ENCODE measurements around the gene DOCK2. TPM values are rescaled to one million over a fixed set of nuclear protein-coding genes. Genes with fewer than 3 reads are reported as not detected.

The DOCK2 gene
- total RNA-seq, 5 donors from 2014 or later (not counting 1 experiment from before 2014, with no cell fraction given), result 168 to 303 (median 197) TPM

- Histone ChIP-seq H3K27me3 (replicated peaks in 1 of 2; ENCODE audit: control insufficient read depth in 2 of 2, extremely low read depth in 1 of 2, insufficient read depth in 2 of 2, low read length in 1 of 2) (no peaks in the 10 kb centered on the region), H3K4me1 (ENCODE audit: control insufficient read depth in 1 of 2, extremely low read depth in 1 of 2, insufficient read depth in 2 of 2, low read length in 2 of 2) (no peaks in the 10 kb centered on the region), H3K27ac (ENCODE audit: low read length) (no peak overlapping the region), H3K36me3 (ENCODE audit: control insufficient read depth in 2 of 2, extremely low read depth in 1 of 2, insufficient read depth in 1 of 2, low read length in 1 of 2) (peaks cover 2 to 71% of the 10 kb centered on the region in 2 donors), H3K9me3 (no peaks in the 10 kb centered on the region), H3K4me3 (ENCODE audit: control insufficient read depth in 1 of 2, extremely low read depth in 1 of 2, low read length in 1 of 2) (no peak overlapping the region)
- H3K4me1 Mint-ChIP-seq, result peaks cover 18 to 23% (median 20%) of the 10 kb centered on the region in 3 donors
- DNase-seq (no peak), ATAC-seq (replicated peaks in 1 of 4) (no peak)
- WGBS (ENCODE audit: insufficient coverage), result no CpG with 5 or more reads among the region's 2 CpGs
- ChIA-PET POLR2A (no interaction called here), CTCF (no interaction called here)
- H3K36me3 Mint-ChIP-seq, result peaks cover 82% of the 10 kb centered on the region
- H3K9me3 Mint-ChIP-seq, result no peaks in the 10 kb centered on the region
- H3K27ac Mint-ChIP-seq, result no peak overlapping the region
- H3K4me3 Mint-ChIP-seq, result no peak overlapping the region
- H3K27me3 Mint-ChIP-seq, result no peaks in the 10 kb centered on the region
Measured at GRCh38 chr5:169736653-169737052, 99.6 kb downstream of the DOCK2 start.

- DNase-seq (no peak), ATAC-seq (replicated peaks in 1 of 4) (no peak)
- H3K27me3 ChIP-seq (replicated peaks in 1 of 2; ENCODE audit: control insufficient read depth in 2 of 2, extremely low read depth in 1 of 2, insufficient read depth in 2 of 2, low read length in 1 of 2), result no peaks in the 10 kb centered on the region
- H3K4me3 Mint-ChIP-seq, result no peak overlapping the region
- H3K4me1 Mint-ChIP-seq, result peaks cover 0 to 10% (median 2%) of the 10 kb centered on the region in 3 donors
- H3K36me3 ChIP-seq (ENCODE audit: control insufficient read depth in 2 of 2, extremely low read depth in 1 of 2, insufficient read depth in 1 of 2, low read length in 1 of 2), result peaks cover 2 to 85% of the 10 kb centered on the region in 2 donors
- no peaks in the 10 kb centered on the region for H3K9me3 Mint-ChIP-seq
- WGBS (ENCODE audit: insufficient coverage), result 94% methylated on average over 2 of the region's 3 CpGs
- no peaks in the 10 kb centered on the region for H3K27me3 Mint-ChIP-seq
- peaks cover 74% of the 10 kb centered on the region for H3K36me3 Mint-ChIP-seq
- ChIA-PET CTCF (interaction anchor here in 1 of 2 donors (0.6 kb wide), 1 partner anchor 51 kb away, joined by 3 read pairs; no protein-coding TSS in a partner anchor), POLR2A (no interaction called here)
- no peak overlapping the region for H3K4me3 ChIP-seq (ENCODE audit: control insufficient read depth in 1 of 2, extremely low read depth in 1 of 2, low read length in 1 of 2)
- no peaks in the 10 kb centered on the region for H3K4me1 ChIP-seq (ENCODE audit: control insufficient read depth in 1 of 2, extremely low read depth in 1 of 2, insufficient read depth in 2 of 2, low read length in 2 of 2)
- no peak overlapping the region for H3K27ac ChIP-seq (ENCODE audit: low read length)
- no peak overlapping the region for H3K27ac Mint-ChIP-seq
- no peaks in the 10 kb centered on the region for H3K9me3 ChIP-seq
Measured at GRCh38 chr5:169740435-169740834, 103.4 kb downstream of the DOCK2 start.

- Mint-ChIP-seq H3K27me3 (no peaks in the 10 kb centered on the region), H3K4me3 (no peak overlapping the region), H3K4me1 (peaks cover 2 to 7% (median 5%) of the 10 kb centered on the region in 3 donors), H3K27ac (no peak overlapping the region), H3K9me3 (no peaks in the 10 kb centered on the region), H3K36me3 (peaks cover 78% of the 10 kb centered on the region)
- Histone ChIP-seq H3K4me1 (ENCODE audit: control insufficient read depth in 1 of 2, extremely low read depth in 1 of 2, insufficient read depth in 2 of 2, low read length in 2 of 2) (no peaks in the 10 kb centered on the region), H3K9me3 (no peaks in the 10 kb centered on the region), H3K36me3 (ENCODE audit: control insufficient read depth in 2 of 2, extremely low read depth in 1 of 2, insufficient read depth in 1 of 2, low read length in 1 of 2) (peaks cover 6 to 86% of the 10 kb centered on the region in 2 donors), H3K27me3 (replicated peaks in 1 of 2; ENCODE audit: control insufficient read depth in 2 of 2, extremely low read depth in 1 of 2, insufficient read depth in 2 of 2, low read length in 1 of 2) (no peaks in the 10 kb centered on the region), H3K27ac (ENCODE audit: low read length) (no peak overlapping the region), H3K4me3 (ENCODE audit: control insufficient read depth in 1 of 2, extremely low read depth in 1 of 2, low read length in 1 of 2) (no peak overlapping the region)
- 96% methylated on average over 7 of the region's 7 CpGs for WGBS (ENCODE audit: insufficient coverage)
- DNase-seq, result no peak
- ChIA-PET POLR2A (no interaction called here), CTCF (no interaction called here)
- ATAC-seq (replicated peaks in 1 of 4), result no peak
Measured at GRCh38 chr5:169742771-169743296, 105.8 kb downstream of the DOCK2 start.

- H3K4me1 Mint-ChIP-seq, result peaks cover 2 to 7% (median 2%) of the 10 kb centered on the region in 3 donors
- no peak for DNase-seq
- Histone ChIP-seq H3K27ac (ENCODE audit: low read length) (no peak overlapping the region), H3K4me3 (ENCODE audit: control insufficient read depth in 1 of 2, extremely low read depth in 1 of 2, low read length in 1 of 2) (no peak overlapping the region), H3K9me3 (no peaks in the 10 kb centered on the region), H3K4me1 (ENCODE audit: control insufficient read depth in 1 of 2, extremely low read depth in 1 of 2, insufficient read depth in 2 of 2, low read length in 2 of 2) (no peaks in the 10 kb centered on the region), H3K36me3 (ENCODE audit: control insufficient read depth in 2 of 2, extremely low read depth in 1 of 2, insufficient read depth in 1 of 2, low read length in 1 of 2) (peaks cover 6 to 86% of the 10 kb centered on the region in 2 donors), H3K27me3 (replicated peaks in 1 of 2; ENCODE audit: control insufficient read depth in 2 of 2, extremely low read depth in 1 of 2, insufficient read depth in 2 of 2, low read length in 1 of 2) (no peaks in the 10 kb centered on the region)
- ChIA-PET CTCF (interaction anchor here in 1 of 2 donors (0.5 to 0.6 kb wide), 2 partner anchors 524 to 967 kb away, joined by 4 read pairs; no protein-coding TSS in a partner anchor), POLR2A (no interaction called here)
- ATAC-seq (replicated peaks in 1 of 4), result no peak
- H3K27me3 Mint-ChIP-seq, result no peaks in the 10 kb centered on the region
- no peak overlapping the region for H3K27ac Mint-ChIP-seq
- H3K9me3 Mint-ChIP-seq, result no peaks in the 10 kb centered on the region
- H3K36me3 Mint-ChIP-seq, result peaks cover 76% of the 10 kb centered on the region
- no CpG with 5 or more reads among the region's 1 CpG for WGBS (ENCODE audit: insufficient coverage)
- no peak overlapping the region for H3K4me3 Mint-ChIP-seq
Measured at GRCh38 chr5:169744336-169744735, 107.3 kb downstream of the DOCK2 start.

GRCh38 chr5:169745441-169746146 lies 108.5 kb downstream of the DOCK2 start:
- Mint-ChIP-seq H3K4me1 (peaks cover 2 to 7% (median 2%) of the 10 kb centered on the region in 3 donors), H3K4me3 (no peak overlapping the region), H3K36me3 (peaks cover 78% of the 10 kb centered on the region), H3K9me3 (no peaks in the 10 kb centered on the region), H3K27ac (peak overlapping the region in 1 of 2 donors; percentile 44), H3K27me3 (no peaks in the 10 kb centered on the region)
- 98% methylated on average over 4 of the region's 6 CpGs for WGBS (ENCODE audit: insufficient coverage)
- peaks cover 9 to 93% of the 10 kb centered on the region in 2 donors for H3K36me3 ChIP-seq (ENCODE audit: control insufficient read depth in 2 of 2, extremely low read depth in 1 of 2, insufficient read depth in 1 of 2, low read length in 1 of 2)
- ChIA-PET POLR2A (no interaction called here), CTCF (interaction anchor here in 1 of 2 donors (0.7 kb wide), 1 partner anchor 68 kb away, joined by 3 read pairs; no protein-coding TSS in a partner anchor)
- no peak for ATAC-seq (replicated peaks in 1 of 4)
- H3K27ac ChIP-seq (ENCODE audit: low read length), result no peak overlapping the region
- no peaks in the 10 kb centered on the region for H3K4me1 ChIP-seq (ENCODE audit: control insufficient read depth in 1 of 2, extremely low read depth in 1 of 2, insufficient read depth in 2 of 2, low read length in 2 of 2)
- H3K9me3 ChIP-seq, result no peaks in the 10 kb centered on the region
- no peak for DNase-seq
- no peak overlapping the region for H3K4me3 ChIP-seq (ENCODE audit: control insufficient read depth in 1 of 2, extremely low read depth in 1 of 2, low read length in 1 of 2)
- no peaks in the 10 kb centered on the region for H3K27me3 ChIP-seq (replicated peaks in 1 of 2; ENCODE audit: control insufficient read depth in 2 of 2, extremely low read depth in 1 of 2, insufficient read depth in 2 of 2, low read length in 1 of 2)

- no peaks in the 10 kb centered on the region for H3K27me3 Mint-ChIP-seq
- POLR2A ChIA-PET, result no interaction called here
- WGBS (ENCODE audit: insufficient coverage), result 71% methylated on average over 2 of the region's 5 CpGs
Measured at GRCh38 chr5:169746147-169746694, 109.1 kb downstream of the DOCK2 start.

More at GRCh38 chr5:169746147-169746694, 109.1 kb downstream of the DOCK2 start:
- Mint-ChIP-seq H3K36me3 (peaks cover 78% of the 10 kb centered on the region), H3K4me3 (no peak overlapping the region), H3K4me1 (peaks cover 2 to 7% (median 2%) of the 10 kb centered on the region in 3 donors), H3K27ac (no peak overlapping the region), H3K9me3 (no peaks in the 10 kb centered on the region)
- H3K27me3 ChIP-seq (replicated peaks in 1 of 2; ENCODE audit: control insufficient read depth in 2 of 2, extremely low read depth in 1 of 2, insufficient read depth in 2 of 2, low read length in 1 of 2), result no peaks in the 10 kb centered on the region
- H3K36me3 ChIP-seq (ENCODE audit: control insufficient read depth in 2 of 2, extremely low read depth in 1 of 2, insufficient read depth in 1 of 2, low read length in 1 of 2), result peaks cover 7 to 94% of the 10 kb centered on the region in 2 donors
- H3K27ac ChIP-seq (ENCODE audit: low read length), result no peak overlapping the region
- H3K4me3 ChIP-seq (ENCODE audit: control insufficient read depth in 1 of 2, extremely low read depth in 1 of 2, low read length in 1 of 2), result no peak overlapping the region
- DNase-seq (no peak), ATAC-seq (replicated peaks in 1 of 4) (no peak)
- H3K4me1 ChIP-seq (ENCODE audit: control insufficient read depth in 1 of 2, extremely low read depth in 1 of 2, insufficient read depth in 2 of 2, low read length in 2 of 2), result no peaks in the 10 kb centered on the region
- no peaks in the 10 kb centered on the region for H3K9me3 ChIP-seq
- CTCF ChIA-PET, result no interaction called here
